Renal cortical epithelial cell (primary cell): Measurements from ENCODE around the gene ATF7. TPM values are rescaled to one million over a fixed set of nuclear protein-coding genes. Genes with fewer than 3 reads are reported as not detected.
"Not testable (repeated sequence)": the region's sequence is repeated elsewhere in the genome, so short reads cannot be mapped to it uniquely, and the experiment has no call there.

Experiments used
- DNase-seq: peaks from one replicate; pipeline ENCODE4 v3.0.0-alpha.2; 2011; ENCODE audit warnings: low read depth
- total RNA-seq: library from RNA; depleted of rRNA; stranded (reverse); fragments of >200 nt; gene quantifications from 2 replicates; pipeline ENCODE4 v1.2.3, GENCODE V29; 2014

ATF7 gene
- total RNA-seq, 1 donor from 2014 or later, result 12.8 TPM

- no peak for DNase-seq
These were observed 58.0 kb downstream of the ATF7 start for GRCh38 chr12:53567961-53568808.

GRCh38 chr12:53565376-53565775 is 60.8 kb downstream of the ATF7 start:
- not testable (repeated sequence) for DNase-seq

GRCh38 chr12:53564941-53565340 is 61.2 kb downstream of the ATF7 start:
- DNase-seq, result no peak

DNA sequence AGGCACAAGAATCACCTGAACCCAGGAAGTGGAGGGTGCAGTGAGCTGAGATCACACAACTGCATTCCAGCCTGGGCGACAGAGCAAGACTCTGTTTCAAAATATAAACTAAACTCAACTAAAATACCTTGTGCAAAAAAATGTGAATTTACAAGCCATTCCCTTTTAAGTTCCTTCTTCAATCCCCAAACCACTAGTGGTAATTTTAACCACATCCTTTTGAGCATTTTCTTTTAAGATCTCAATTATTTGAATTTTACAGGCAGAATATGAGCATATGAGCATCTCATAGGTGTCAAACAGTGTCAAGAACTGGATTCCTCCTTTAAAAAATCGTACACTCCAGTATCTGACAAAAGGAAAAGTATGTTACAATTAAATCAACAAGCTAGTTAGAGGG is 61.9 kb downstream of the ATF7 start:
- no peak for DNase-seq

GRCh38 chr12:53563452-53564028 is 62.6 kb downstream of the ATF7 start:
- DNase-seq, result no peak

- peak; percentile 97 for DNase-seq
These were observed 64.6 kb downstream of the ATF7 start for GRCh38 chr12:53561590-53561953.

- no peak for DNase-seq
These were observed 65.1 kb downstream of the ATF7 start for GRCh38 chr12:53560912-53561589.

- no peak for DNase-seq
These were observed 65.8 kb downstream of the ATF7 start for GRCh38 chr12:53560351-53560750.

- peak; percentile 61 for DNase-seq
These were observed 67.6 kb downstream of the ATF7 start for GRCh38 chr12:53558631-53559030.

GRCh38 chr12:53552361-53553327 is 73.5 kb downstream of the ATF7 start:
- no peak for DNase-seq

DNA sequence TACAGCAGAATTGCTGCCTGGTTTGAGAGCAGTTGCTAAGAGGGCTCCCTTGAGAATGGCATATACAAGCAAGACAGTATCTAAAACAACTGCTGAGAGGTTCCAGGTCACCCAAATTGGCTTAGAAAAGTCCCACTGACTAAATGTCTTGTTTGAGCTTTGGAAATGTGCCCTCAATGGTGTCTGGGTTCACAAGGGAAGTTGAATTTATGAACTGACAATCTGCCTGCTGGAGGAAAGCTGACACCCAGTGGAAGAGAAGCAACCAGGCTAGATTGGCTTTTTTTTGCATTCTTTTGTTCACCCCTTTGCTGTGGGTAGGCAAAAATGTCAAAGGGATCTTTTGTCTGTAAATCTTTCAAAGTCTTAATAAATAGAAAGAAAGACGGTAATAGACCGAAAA is 74.3 kb downstream of the ATF7 start:
- DNase-seq, result no peak

GRCh38 chr12:53550595-53550994 is 75.6 kb downstream of the ATF7 start:
- DNase-seq, result no peak

GRCh38 chr12:53550131-53550530 is 76.1 kb downstream of the ATF7 start:
- not testable (repeated sequence) for DNase-seq

GRCh38 chr12:53548354-53548753 is 77.8 kb downstream of the ATF7 start:
- DNase-seq, result not testable (repeated sequence)

DNA sequence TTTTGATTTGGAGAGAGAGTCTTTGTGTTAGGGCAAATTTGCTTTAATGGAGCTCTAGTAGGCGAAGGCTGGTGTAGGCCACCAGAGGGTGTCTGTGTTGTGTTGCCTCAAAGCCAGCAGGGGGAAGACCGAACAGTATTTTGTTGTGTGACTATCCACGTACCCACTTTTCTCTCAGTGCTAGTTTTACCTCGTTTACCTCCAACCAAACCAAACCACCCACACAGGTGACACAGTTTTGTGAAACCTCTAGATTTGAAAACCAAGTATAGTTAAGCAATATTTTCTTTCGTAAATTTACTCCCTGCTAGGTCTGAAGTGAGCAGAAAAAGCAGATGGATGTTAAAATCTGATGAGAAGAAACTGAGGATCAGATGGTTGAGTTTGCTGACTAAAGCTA is 82.6 kb downstream of the ATF7 start:
- peak; percentile 77 for DNase-seq

GRCh38 chr12:53539526-53539925 is 86.7 kb downstream of the ATF7 start:
- DNase-seq, result no peak

DNA sequence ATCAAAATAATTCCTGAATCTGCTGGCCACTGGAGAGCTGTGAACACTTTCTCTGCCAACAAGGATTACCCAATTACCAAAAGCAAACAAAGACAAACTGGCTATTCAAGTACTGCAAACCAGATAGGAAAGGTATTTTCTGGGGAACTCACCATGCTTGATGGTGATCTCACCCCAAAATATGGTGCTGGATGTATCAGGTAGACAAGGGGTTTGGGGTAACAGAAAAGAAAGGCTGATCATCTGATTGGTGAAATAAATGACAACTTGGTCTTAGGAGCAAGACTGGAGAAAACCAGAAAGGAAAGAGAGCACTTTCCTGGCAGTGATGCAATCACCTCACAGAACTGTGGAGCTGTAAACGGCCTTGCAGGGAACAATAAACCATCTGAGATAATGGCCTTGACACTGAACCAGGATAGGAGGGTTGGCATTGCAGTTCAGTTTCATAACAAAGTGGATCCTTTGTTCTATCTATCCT is 87.9 kb downstream of the ATF7 start:
- DNase-seq, result peak; percentile 88

GRCh38 chr12:53536962-53537361 is 89.2 kb downstream of the ATF7 start:
- DNase-seq, result no peak

- DNase-seq, result no peak
These were observed 92.7 kb downstream of the ATF7 start for GRCh38 chr12:53533471-53533870.

DNA sequence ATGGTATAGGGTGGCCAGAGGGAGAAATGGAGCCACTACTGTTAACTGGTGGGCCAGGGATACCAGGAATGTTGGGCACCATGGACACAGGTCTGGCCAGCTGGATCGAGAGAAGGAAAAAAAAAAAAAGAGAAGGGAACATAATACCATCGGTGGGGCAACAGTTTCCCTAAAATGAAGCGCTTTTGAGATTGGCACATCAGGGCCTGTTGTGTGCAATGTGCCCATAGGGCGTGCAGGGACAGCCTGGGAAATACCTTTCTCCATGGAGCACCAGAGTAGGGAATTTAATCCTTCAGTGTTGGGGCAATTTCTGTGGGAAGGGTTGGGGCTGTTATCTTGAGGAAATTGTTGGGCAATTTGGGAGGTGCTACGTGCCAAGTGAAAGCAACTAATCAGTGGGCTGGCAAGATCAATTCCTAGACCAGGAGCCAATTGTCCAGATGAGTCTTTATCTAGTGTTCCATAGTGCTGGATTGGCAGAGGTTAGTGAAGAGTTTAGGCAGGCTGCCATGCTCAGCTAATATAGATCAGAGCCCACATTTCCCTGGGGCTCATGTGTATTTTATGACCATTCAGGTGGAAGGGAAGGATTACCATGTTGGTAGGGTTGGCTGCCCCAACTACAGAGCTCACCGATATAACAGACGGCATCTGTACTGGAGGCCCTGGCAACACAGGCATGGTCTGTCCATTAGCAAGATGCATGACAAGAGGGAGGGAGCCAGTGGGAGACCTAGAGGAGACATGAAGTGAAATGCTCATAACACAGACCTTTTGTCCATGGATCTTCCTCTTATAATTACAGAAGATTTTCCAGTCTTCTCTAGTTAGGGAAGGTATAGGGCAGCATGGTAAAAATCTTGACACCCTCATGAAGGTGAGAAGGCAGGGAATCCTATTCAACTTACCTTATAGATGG is 93.4 kb downstream of the ATF7 start:
- DNase-seq, result no peak
